Ishikawa (cell line): ENCODE data around the gene BCR.

Experiments
- CEBPB ChIP-seq: IDR thresholded peaks from 2 replicates; pipeline ENCODE4 v1.6.1; 2012
- CREB1 ChIP-seq: IDR thresholded peaks from 2 replicates; pipeline ENCODE4 v1.6.1; 2012; ENCODE audit warnings: low read depth
- EGR1 ChIP-seq: IDR thresholded peaks from 2 replicates; pipeline ENCODE4 v1.6.1; 2012
- EP300 ChIP-seq: IDR thresholded peaks from 2 replicates; pipeline ENCODE4 v1.6.1; 2012; ENCODE audit warnings: borderline replicate concordance
- FOXM1 ChIP-seq: IDR thresholded peaks from 2 replicates; pipeline ENCODE4 v1.6.1; 2012; ENCODE audit warnings: low read depth, borderline replicate concordance
- MAX ChIP-seq: IDR thresholded peaks from 2 replicates; pipeline ENCODE4 v1.6.1; 2012
- NFIC ChIP-seq: IDR thresholded peaks from 2 replicates; pipeline ENCODE4 v1.6.1; 2012
- RAD21 ChIP-seq: IDR thresholded peaks from 2 replicates; pipeline ENCODE4 v1.6.1; 2012; ENCODE audit warnings: low read depth
- REST ChIP-seq: IDR thresholded peaks from 2 replicates; pipeline ENCODE4 v1.6.1; 2012; ENCODE audit warnings: low read depth, mild to moderate bottlenecking
- TAF1 ChIP-seq: IDR thresholded peaks from 2 replicates; pipeline ENCODE4 v1.6.1; 2012; ENCODE audit warnings: low read depth, mild to moderate bottlenecking
- TCF12 ChIP-seq: IDR thresholded peaks from 2 replicates; pipeline ENCODE4 v1.6.1; 2012; ENCODE audit warnings: low read depth
- TEAD4 ChIP-seq: IDR thresholded peaks from 2 replicates; pipeline ENCODE4 v1.6.1; 2012
- USF1 ChIP-seq: IDR thresholded peaks from 2 replicates; pipeline ENCODE4 v1.6.1; 2012
- YY1 ChIP-seq: IDR thresholded peaks from 2 replicates; pipeline ENCODE4 v1.6.1; 2012; ENCODE audit warnings: low read depth
- ZBTB7A ChIP-seq: IDR thresholded peaks from 2 replicates; pipeline ENCODE4 v1.6.1; 2012; ENCODE audit warnings: low read depth

The BCR gene

DNA sequence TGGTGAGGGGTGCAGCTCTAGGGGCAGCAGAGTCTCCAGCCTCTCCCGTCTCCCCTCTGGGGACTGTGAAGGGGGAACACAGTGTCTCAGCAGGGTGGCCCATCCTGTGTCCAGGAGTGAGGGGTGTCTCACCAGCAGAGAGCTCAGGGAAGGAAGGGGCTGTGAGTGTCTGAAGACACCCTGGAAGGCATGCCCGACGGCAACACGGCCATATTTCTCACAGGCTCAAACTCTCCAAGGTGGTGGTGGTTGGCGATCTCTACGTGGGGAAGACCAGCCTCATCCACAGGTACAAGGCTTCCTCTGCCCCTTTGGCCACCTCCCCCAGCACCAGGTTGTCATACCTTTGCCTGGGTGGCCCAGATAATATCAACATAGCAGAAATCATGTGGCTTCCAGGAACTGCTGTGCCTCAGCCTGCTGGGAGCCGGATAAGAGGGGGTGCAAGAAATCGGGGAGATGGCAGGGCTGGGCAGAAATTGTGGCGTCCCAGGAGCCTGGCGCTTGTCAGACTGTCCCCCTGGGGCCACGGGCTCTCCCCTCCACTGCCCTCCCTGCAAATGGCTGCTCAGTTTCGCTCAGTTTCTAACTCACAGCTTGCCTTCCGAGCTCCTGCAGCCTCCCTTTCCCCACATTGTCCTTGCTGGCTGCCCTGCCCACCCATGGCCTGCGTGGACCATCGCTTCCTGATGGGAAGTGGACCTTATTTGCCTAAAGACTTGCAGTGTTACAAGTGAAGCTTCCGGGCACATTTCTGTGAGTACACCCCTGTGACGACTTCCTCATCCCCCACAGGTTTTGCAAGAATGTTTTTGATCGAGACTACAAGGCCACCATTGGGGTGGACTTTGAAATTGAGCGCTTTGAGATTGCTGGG is 27.8 kb upstream of the BCR start:
- TF ChIP-seq CEBPB: no peak
- TF ChIP-seq TEAD4: no peak
- TF ChIP-seq EP300: no peak
- TF ChIP-seq TAF1: no peak
- TF ChIP-seq ZBTB7A: no peak
- TF ChIP-seq EGR1: no peak
- TF ChIP-seq NFIC: no peak
- TF ChIP-seq TCF12: no peak
- TF ChIP-seq RAD21: no peak

- TF ChIP-seq ZBTB7A (no peak), FOXM1 (no peak), RAD21 (no peak), CREB1 (no peak), TEAD4 (no peak), TAF1 (no peak), EGR1 (no peak), EP300 (no peak), NFIC (no peak), YY1 (no peak), USF1 (no peak), TCF12 (no peak), CEBPB (no peak)
Observed at GRCh38 chr22:23153994-23154393, 26.3 kb upstream of the BCR start.

DNA sequence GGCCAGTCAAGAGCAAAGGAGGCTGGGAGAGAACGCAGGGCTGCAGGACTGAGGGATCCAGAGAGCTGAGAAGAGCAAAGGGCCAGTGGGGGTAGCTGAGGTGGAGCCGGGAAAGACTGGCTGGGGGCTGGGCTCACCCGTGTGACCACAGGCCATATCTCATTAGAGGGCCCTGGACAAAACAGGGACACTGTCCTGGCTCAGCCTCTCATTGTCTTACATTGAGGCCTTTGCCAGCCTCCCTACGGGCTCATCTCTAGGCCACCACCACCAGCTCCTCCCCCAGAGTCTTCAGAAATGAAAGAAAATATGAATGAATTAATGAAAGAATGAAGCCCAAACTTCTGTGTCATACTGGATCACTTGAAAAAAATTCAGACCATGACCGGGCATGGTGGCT is 25.8 kb upstream of the BCR start:
- TF ChIP-seq TEAD4: no peak

GRCh38 chr22:23155143-23155542 is 25.2 kb upstream of the BCR start:
- no peak for TF ChIP-seq RAD21
- TF ChIP-seq TCF12: no peak
- TF ChIP-seq USF1: no peak
- no peak for TF ChIP-seq EGR1
- TF ChIP-seq ZBTB7A: no peak
- no peak for TF ChIP-seq TAF1
- no peak for TF ChIP-seq FOXM1
- no peak for TF ChIP-seq TEAD4
- no peak for TF ChIP-seq YY1
- TF ChIP-seq REST: no peak
- TF ChIP-seq CREB1: no peak
- TF ChIP-seq MAX: no peak
- no peak for TF ChIP-seq NFIC
- no peak for TF ChIP-seq EP300
- TF ChIP-seq CEBPB: no peak

- TF ChIP-seq USF1 (no peak), CEBPB (no peak), TEAD4 (no peak), TAF1 (no peak), YY1 (no peak), EP300 (no peak), NFIC (no peak)
Observed at GRCh38 chr22:23155831-23156230, 24.5 kb upstream of the BCR start.

GRCh38 chr22:23156286-23156685 is 24.0 kb upstream of the BCR start:
- TF ChIP-seq TAF1 (no peak), NFIC (no peak), CREB1 (no peak), FOXM1 (no peak), TEAD4 (no peak)

- no peak for TF ChIP-seq EP300
- no peak for TF ChIP-seq YY1
- no peak for TF ChIP-seq USF1
- TF ChIP-seq FOXM1: no peak
- no peak for TF ChIP-seq ZBTB7A
- no peak for TF ChIP-seq REST
Observed at GRCh38 chr22:23157560-23158515, 22.5 kb upstream of the BCR start.
